T-helper 17 cell (primary cell): Measurements from ENCODE around the gene ADIPOR1. TPM values are rescaled to one million over a fixed set of nuclear protein-coding genes. Genes with fewer than 3 reads are reported as not detected.
"Not testable (repeated sequence)": the region's sequence is repeated elsewhere in the genome, so short reads cannot be mapped to it uniquely, and the experiment has no call there.

ENCODE experiments used
- ATAC-seq: fragments of 150-1000 bp; cut with Tn5 transposase; 2 replicates; pipeline ENCODE4 v1.10.0; 2021; ENCODE audit warnings: mild to moderate bottlenecking, moderate library complexity
- DNase-seq, 3 donors: peaks; one replicate each; pipeline versions ENCODE4 v3.0.0 to v3.0.0-alpha.2; 2020 to 2021
- H3K9me3 ChIP-seq: one replicate; pipeline ENCODE4 v1.7.0; 2013; ENCODE audit warnings: low read length, mild to moderate bottlenecking; ENCODE audit not compliant: control insufficient read depth, poor library complexity, severe bottlenecking
- H3K27ac Mint-ChIP-seq: one replicate; pipeline ENCODE4 v1.8.0; 2022; ENCODE audit warnings: mild to moderate bottlenecking, moderate library complexity, mixed read lengths
- H3K27me3 Mint-ChIP-seq: one replicate; pipeline ENCODE4 v1.8.0; 2022; ENCODE audit warnings: mixed read lengths
- H3K36me3 Mint-ChIP-seq: one replicate; pipeline ENCODE4 v1.8.0; 2022; ENCODE audit warnings: low read depth, mixed read lengths
- H3K4me1 Mint-ChIP-seq: one replicate; pipeline ENCODE4 v1.8.0; 2022; ENCODE audit warnings: mild to moderate bottlenecking, mixed read lengths
- H3K4me3 Mint-ChIP-seq: one replicate; pipeline ENCODE4 v1.8.0; 2022; ENCODE audit warnings: mild to moderate bottlenecking, moderate library complexity, mixed read lengths
- total RNA-seq, 4 donors: library from RNA in 2 of 4; stranded (reverse) in 2 of 4; gene quantifications; one replicate each; pipeline ENCODE4 v1.2.3 and lab custom pipeline; 2022 to 2026

Gene ADIPOR1
- total RNA-seq, 2 donors from 2014 or later, result 65.8 to 126 TPM

GRCh38 chr1:202942426-202942825 lies 15.7 kb downstream of the ADIPOR1 start:
- Mint-ChIP-seq H3K27me3 (no peaks in the 10 kb centered on the region), H3K4me1 (peaks cover 4% of the 10 kb centered on the region), H3K36me3 (peaks cover 7% of the 10 kb centered on the region), H3K4me3 (no peak overlapping the region), H3K27ac (peak overlapping the region; percentile 21)
- no peak for DNase-seq
- ATAC-seq, result no peak
- no peaks in the 10 kb centered on the region for H3K9me3 ChIP-seq

- Mint-ChIP-seq H3K27me3 (no peaks in the 10 kb centered on the region), H3K36me3 (peaks cover 7% of the 10 kb centered on the region), H3K27ac (no peak overlapping the region), H3K4me3 (no peak overlapping the region), H3K4me1 (peaks cover 4% of the 10 kb centered on the region)
- no peak for ATAC-seq
- DNase-seq, result no peak
- no peaks in the 10 kb centered on the region for H3K9me3 ChIP-seq
Observed at GRCh38 chr1:202941372-202941771, 16.7 kb downstream of the ADIPOR1 start.

- no peaks in the 10 kb centered on the region for H3K9me3 ChIP-seq
- peaks cover 2% of the 10 kb centered on the region for H3K4me1 Mint-ChIP-seq
- peaks cover 4% of the 10 kb centered on the region for H3K36me3 Mint-ChIP-seq
- no peak overlapping the region for H3K27ac Mint-ChIP-seq
- ATAC-seq (no peak), DNase-seq (no peak)
- H3K27me3 Mint-ChIP-seq, result no peaks in the 10 kb centered on the region
- no peak overlapping the region for H3K4me3 Mint-ChIP-seq
Observed at GRCh38 chr1:202940561-202940960, 17.6 kb downstream of the ADIPOR1 start.

- H3K27ac Mint-ChIP-seq, result no peak overlapping the region
- no peak overlapping the region for H3K4me3 Mint-ChIP-seq
- H3K9me3 ChIP-seq, result no peaks in the 10 kb centered on the region
- DNase-seq, result no peak
- H3K27me3 Mint-ChIP-seq, result peaks cover 18% of the 10 kb centered on the region
- peaks cover 2% of the 10 kb centered on the region for H3K4me1 Mint-ChIP-seq
- ATAC-seq, result no peak
- H3K36me3 Mint-ChIP-seq, result peaks cover 8% of the 10 kb centered on the region
Observed at GRCh38 chr1:202938287-202938925, 19.7 kb downstream of the ADIPOR1 start.

GRCh38 chr1:202936409-202936808 lies 21.7 kb downstream of the ADIPOR1 start:
- H3K4me1 Mint-ChIP-seq, H3K9me3 ChIP-seq, ATAC-seq, H3K27ac Mint-ChIP-seq, H3K4me3 Mint-ChIP-seq, DNase-seq, H3K36me3 Mint-ChIP-seq: not testable (repeated sequence)
- peaks cover 18% of the 10 kb centered on the region for H3K27me3 Mint-ChIP-seq

GRCh38 chr1:202935844-202936243 lies 22.3 kb downstream of the ADIPOR1 start:
- ATAC-seq, result no peak
- no peaks in the 10 kb centered on the region for H3K9me3 ChIP-seq
- no peak for DNase-seq
- H3K27me3 Mint-ChIP-seq, result peaks cover 18% of the 10 kb centered on the region
- H3K4me1 Mint-ChIP-seq, result peaks cover 2% of the 10 kb centered on the region
- no peak overlapping the region for H3K4me3 Mint-ChIP-seq
- H3K27ac Mint-ChIP-seq, result no peak overlapping the region
- H3K36me3 Mint-ChIP-seq, result peaks cover 4% of the 10 kb centered on the region

GRCh38 chr1:202934755-202935154 lies 23.4 kb downstream of the ADIPOR1 start:
- no peak for DNase-seq
- no peaks in the 10 kb centered on the region for H3K9me3 ChIP-seq
- Mint-ChIP-seq H3K36me3 (peaks cover 4% of the 10 kb centered on the region), H3K4me3 (no peak overlapping the region), H3K27ac (no peak overlapping the region), H3K4me1 (peaks cover 2% of the 10 kb centered on the region), H3K27me3 (peaks cover 18% of the 10 kb centered on the region)
- ATAC-seq, result no peak

- ATAC-seq, result no peak
- peaks cover 18% of the 10 kb centered on the region for H3K27me3 Mint-ChIP-seq
- no peaks in the 10 kb centered on the region for H3K4me1 Mint-ChIP-seq
- H3K9me3 ChIP-seq, result no peaks in the 10 kb centered on the region
- peaks cover 4% of the 10 kb centered on the region for H3K36me3 Mint-ChIP-seq
- no peak overlapping the region for H3K27ac Mint-ChIP-seq
- no peak for DNase-seq
- no peak overlapping the region for H3K4me3 Mint-ChIP-seq
Observed at GRCh38 chr1:202932476-202932875, 25.6 kb downstream of the ADIPOR1 start.

- H3K9me3 ChIP-seq, result no peaks in the 10 kb centered on the region
- ATAC-seq (peak; percentile 95), DNase-seq (peak; percentile 87 to 91 (median 91))
- Mint-ChIP-seq H3K4me3 (peak within 1 kb of the TSS; percentile 93), H3K27ac (peak within 1 kb of the TSS; percentile 91), H3K4me1 (peaks cover 17% of the 10 kb centered on the region), H3K27me3 (no peaks in the 10 kb centered on the region), H3K36me3 (peaks cover 2% of the 10 kb centered on the region)
Observed at GRCh38 chr1:202926581-202927491, 31.3 kb downstream of the ADIPOR1 start, which contains the start of gene KLHL12. TSS of gene KLHL12 (minus strand) at chr1:202927234. CDS start at chr1:202925162, 2,072 bp downstream.

- DNase-seq (no peak), ATAC-seq (no peak)
- H3K9me3 ChIP-seq, result no peaks in the 10 kb centered on the region
- no peaks in the 10 kb centered on the region for H3K27me3 Mint-ChIP-seq
- no peak overlapping the region for H3K4me3 Mint-ChIP-seq
- H3K4me1 Mint-ChIP-seq, result peaks cover 17% of the 10 kb centered on the region
- no peak overlapping the region for H3K27ac Mint-ChIP-seq
- H3K36me3 Mint-ChIP-seq, result peaks cover 2% of the 10 kb centered on the region
Observed at GRCh38 chr1:202923533-202923932, 34.6 kb downstream of the ADIPOR1 start.

- H3K9me3 ChIP-seq, result no peaks in the 10 kb centered on the region
- Mint-ChIP-seq H3K27ac (no peak overlapping the region), H3K27me3 (no peaks in the 10 kb centered on the region), H3K4me3 (no peak overlapping the region), H3K36me3 (peaks cover 4% of the 10 kb centered on the region), H3K4me1 (peaks cover 9% of the 10 kb centered on the region)
- ATAC-seq, result no peak
- DNase-seq, result no peak
Observed at GRCh38 chr1:202919615-202920014, 38.5 kb downstream of the ADIPOR1 start.

GRCh38 chr1:202915146-202915545 lies 43.0 kb downstream of the ADIPOR1 start:
- Mint-ChIP-seq H3K36me3 (peaks cover 17% of the 10 kb centered on the region), H3K27me3 (no peaks in the 10 kb centered on the region), H3K4me3 (no peak overlapping the region)

GRCh38 chr1:202912476-202912875 lies 45.6 kb downstream of the ADIPOR1 start:
- not testable (repeated sequence) for H3K27me3 Mint-ChIP-seq, H3K9me3 ChIP-seq, H3K27ac Mint-ChIP-seq, H3K4me3 Mint-ChIP-seq, ATAC-seq, DNase-seq
- Mint-ChIP-seq H3K36me3 (peaks cover 18% of the 10 kb centered on the region), H3K4me1 (peaks cover 15% of the 10 kb centered on the region)

More at GRCh38 chr1:202915146-202915545, 43.0 kb downstream of the ADIPOR1 start:
- no peak for ATAC-seq
- H3K4me1 Mint-ChIP-seq, result peaks cover 15% of the 10 kb centered on the region
- no peak for DNase-seq
- H3K27ac Mint-ChIP-seq, result no peak overlapping the region
- no peaks in the 10 kb centered on the region for H3K9me3 ChIP-seq
